GM23338 (cell line): ENCODE results near the gene PLCH2. TPM values are rescaled to one million over a fixed set of nuclear protein-coding genes. Genes with fewer than 3 reads are reported as not detected.

Experiments used
- ATAC-seq: fragments of 200-7000 bp; cut with Tn5 transposase; 3 replicates; pipeline ENCODE4 v1.9.1; 2020
- DNase-seq: peaks from one replicate; pipeline ENCODE4 v3.0.0-alpha.2; 2015; ENCODE audit warnings: low spot score
- H2AFZ ChIP-seq: fragments of 200-600 bp; sonication (generic); 2 replicates; pipeline ENCODE4 v1.8.0; 2016; ENCODE audit warnings: antibody characterized with exemption, mild to moderate bottlenecking, moderate library complexity
- H3F3A ChIP-seq: fragments of 200-600 bp; sonication (generic); replicated peaks from 2 replicates; pipeline ENCODE4 v1.8.0; 2017; ENCODE audit warnings: antibody characterized with exemption, mixed run types, low read depth
- H3K27ac ChIP-seq: fragments of 200-600 bp; sonication (generic); 2 replicates; pipeline ENCODE4 v1.6.1; 2016; ENCODE audit warnings: low read depth
- H3K27me3 ChIP-seq: fragments of 200-600 bp; sonication (generic); 2 replicates; pipeline ENCODE4 v1.8.0; 2016; ENCODE audit warnings: mild to moderate bottlenecking, mixed run types, moderate library complexity; ENCODE audit not compliant: insufficient read depth
- H3K36me3 ChIP-seq: fragments of 200-600 bp; sonication (generic); 2 replicates; pipeline ENCODE4 v1.8.0; 2016; ENCODE audit warnings: mild to moderate bottlenecking; ENCODE audit not compliant: insufficient read depth
- H3K4me1 ChIP-seq: fragments of 200-600 bp; sonication (generic); 2 replicates; pipeline ENCODE4 v1.8.0; 2016; ENCODE audit warnings: mild to moderate bottlenecking, moderate library complexity; ENCODE audit not compliant: insufficient read depth
- H3K4me2 ChIP-seq: fragments of 200-600 bp; sonication (generic); 2 replicates; pipeline ENCODE4 v1.7.1; 2017; ENCODE audit warnings: mixed run types
- H3K4me3 ChIP-seq: fragments of 200-600 bp; sonication (generic); 2 replicates; pipeline ENCODE4 v1.6.1; 2016; ENCODE audit warnings: mixed run types
- H3K79me2 ChIP-seq: fragments of 200-600 bp; sonication (generic); replicated peaks from 2 replicates; pipeline ENCODE4 v1.8.0; 2017; ENCODE audit warnings: mild to moderate bottlenecking; ENCODE audit not compliant: insufficient read depth
- H3K9me2 ChIP-seq: fragments of 200-600 bp; sonication (generic); 2 replicates; pipeline ENCODE4 v1.8.0; 2017; ENCODE audit not compliant: insufficient read depth
- H4K20me1 ChIP-seq: fragments of 200-600 bp; sonication (generic); replicated peaks from 2 replicates; pipeline ENCODE4 v1.8.0; 2017; ENCODE audit warnings: mild to moderate bottlenecking; ENCODE audit not compliant: insufficient read depth
- H3K27ac Mint-ChIP-seq: 2 replicates; pipeline ENCODE4 v1.8.0; 2020; ENCODE audit warnings: inconsistent platforms, mild to moderate bottlenecking, moderate library complexity, mixed read lengths
- H3K27me3 Mint-ChIP-seq: 3 replicates; pipeline ENCODE4 v1.8.0; 2022; ENCODE audit warnings: low read depth, mild to moderate bottlenecking, moderate library complexity, mixed read lengths, inconsistent platforms; ENCODE audit not compliant: insufficient read depth, poor library complexity
- H3K36me3 Mint-ChIP-seq: 3 replicates; pipeline ENCODE4 v1.8.0; 2021; ENCODE audit warnings: low read depth, mild to moderate bottlenecking, inconsistent platforms, moderate library complexity, mixed read lengths
- H3K4me1 Mint-ChIP-seq: 3 replicates; pipeline ENCODE4 v1.8.0; 2020; ENCODE audit warnings: mild to moderate bottlenecking, inconsistent platforms, mixed read lengths
- H3K4me3 Mint-ChIP-seq: 3 replicates; pipeline ENCODE4 v1.8.0; 2021; ENCODE audit warnings: moderate library complexity, mild to moderate bottlenecking, inconsistent platforms, mixed read lengths
- H3K9me3 Mint-ChIP-seq: 3 replicates; pipeline ENCODE4 v1.8.0; 2020; ENCODE audit warnings: moderate library complexity, mild to moderate bottlenecking, inconsistent platforms, mixed read lengths
- CREB1 ChIP-seq: fragments of 250-450 bp; sonication (Bioruptor Pico); IDR thresholded peaks from 2 replicates; pipeline ENCODE4 v1.5.0; 2020; ENCODE audit warnings: low read depth, mild to moderate bottlenecking, moderate library complexity
- CTCF ChIP-seq, 2 experiments: fragments of 200-600 bp in 1 of 2; sonication (generic) in 1 of 2; conservative IDR thresholded peaks; 2 replicates each; pipeline versions ENCODE4 v1.5.1 to v1.6.1; 2016 to 2017; ENCODE audit warnings: antibody characterized with exemption in 2 of 2, low read depth in 2 of 2, mild to moderate bottlenecking in 2 of 2, moderate library complexity in 1 of 2
- EZH2 ChIP-seq: fragments of 200-600 bp; sonication (generic); IDR thresholded peaks from one replicate; pipeline ENCODE4 v1.8.0; 2017; ENCODE audit warnings: antibody characterized with exemption, mild to moderate bottlenecking, low read depth; ENCODE audit not compliant: unreplicated experiment
- POLR2AphosphoS5 ChIP-seq: IDR thresholded peaks from 2 replicates; pipeline ENCODE4 v1.6.1; 2016; ENCODE audit warnings: antibody characterized with exemption, low read depth
- REST ChIP-seq: IDR thresholded peaks from one replicate; pipeline ENCODE4 v1.6.1; 2018; ENCODE audit warnings: antibody characterized with exemption; ENCODE audit not compliant: unreplicated experiment
- ZNF114 ChIP-seq: fragments of 250-450 bp; sonication (Bioruptor Pico); IDR thresholded peaks from 2 replicates; pipeline ENCODE4 v1.5.0; 2020; ENCODE audit warnings: mild to moderate bottlenecking, moderate library complexity
- ZNF462 ChIP-seq: fragments of 250-450 bp; sonication (Bioruptor Pico); IDR thresholded peaks from 2 replicates; pipeline ENCODE4 v1.5.0; 2020; ENCODE audit warnings: mild to moderate bottlenecking, moderate library complexity
- polyA plus RNA-seq: library from polyadenylated mRNA; unstranded; fragments of >200 nt; fragmentation: Nextera tagmentation; extraction: Ambion mirVana; gene quantifications from 2 replicates; pipeline ENCODE4 v1.2.1, GENCODE V29; 2016
- total RNA-seq: library from RNA; depleted of rRNA; stranded (reverse); fragments of >200 nt; shearing (Covaris generic); gene quantifications from 2 replicates; pipeline ENCODE4 v1.2.3, GENCODE V29; 2014

Gene PLCH2
- total and polyA plus RNA-seq, 2 experiments from 2014 or later: 0.31 TPM; not detected in 1

- TF ChIP-seq CTCF (conservative IDR thresholded peaks at IDR 0.05; ENCODE audit: low read depth in 2 of 2) (no peak), ZNF114 (CRISPR knock-in tag) (no peak)
Observed at GRCh38 chr1:2471587-2472001, 4.5 kb upstream of the PLCH2 start (continued).

DNA sequence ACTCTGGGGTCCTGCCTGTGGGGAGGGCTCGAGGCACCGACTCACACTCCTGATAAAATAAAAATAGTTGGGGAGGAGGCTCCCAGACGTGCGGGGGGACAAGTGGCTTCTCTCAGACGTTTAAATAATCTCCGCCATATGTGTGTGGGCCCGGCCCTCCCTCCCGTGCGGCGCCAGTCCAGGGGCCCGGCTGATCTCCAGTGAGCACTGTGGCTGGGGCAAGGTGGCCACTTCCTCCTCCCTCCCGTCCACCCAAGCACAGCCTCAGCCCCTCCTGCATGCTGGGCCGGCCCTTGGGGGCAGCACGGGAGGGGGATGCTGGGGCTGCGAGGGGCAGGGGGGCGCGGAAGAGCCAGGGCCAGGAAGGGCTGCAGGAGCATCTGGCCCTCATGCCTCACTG lies 4.0 kb upstream of the PLCH2 start:
- no peak overlapping the region for H3K27ac ChIP-seq

More for the DNA sequence above, 4.0 kb upstream of the PLCH2 start:
- DNase-seq (no peak), ATAC-seq (no peak)
- H3K4me1 Mint-ChIP-seq: no peaks in the 10 kb centered on the region
- no peak overlapping the region for H2AFZ ChIP-seq
- no peak overlapping the region for H3K4me2 ChIP-seq
- no peaks in the 10 kb centered on the region for H3K9me2 ChIP-seq
- H3K9me3 Mint-ChIP-seq: no peaks in the 10 kb centered on the region
- H3K4me1 ChIP-seq: no peaks in the 10 kb centered on the region
- H3K27me3 Mint-ChIP-seq: peaks cover 8% of the 10 kb centered on the region
- H3K4me3 Mint-ChIP-seq: no peak overlapping the region
- H4K20me1 ChIP-seq: no peaks in the 10 kb centered on the region
- H3K27me3 ChIP-seq: no peaks in the 10 kb centered on the region
- no peak overlapping the region for H3K4me3 ChIP-seq
- H3K36me3 Mint-ChIP-seq: no peaks in the 10 kb centered on the region
- H3K27ac Mint-ChIP-seq: no peak overlapping the region
- no peaks in the 10 kb centered on the region for H3K79me2 ChIP-seq
- no peak for TF ChIP-seq REST
- no peak for TF ChIP-seq ZNF114 (CRISPR knock-in tag)
- TF ChIP-seq CREB1: no peak
- no peak for TF ChIP-seq CTCF (conservative IDR thresholded peaks at IDR 0.05; ENCODE audit: low read depth in 2 of 2)
- TF ChIP-seq POLR2AphosphoS5: no peak
- TF ChIP-seq EZH2: no peak
- no peak for TF ChIP-seq ZNF462 (CRISPR knock-in tag)
- H3F3A ChIP-seq: no peaks in the 10 kb centered on the region
- H3K36me3 ChIP-seq: no peaks in the 10 kb centered on the region
